Measurements from ENCODE around the gene IMMT. TPM values are rescaled to one million over a fixed set of nuclear protein-coding genes. Genes with fewer than 3 reads are reported as not detected.

Gene IMMT
- polyA plus RNA-seq, 1 donor from 2014 or later = 45.9 TPM

DNA sequence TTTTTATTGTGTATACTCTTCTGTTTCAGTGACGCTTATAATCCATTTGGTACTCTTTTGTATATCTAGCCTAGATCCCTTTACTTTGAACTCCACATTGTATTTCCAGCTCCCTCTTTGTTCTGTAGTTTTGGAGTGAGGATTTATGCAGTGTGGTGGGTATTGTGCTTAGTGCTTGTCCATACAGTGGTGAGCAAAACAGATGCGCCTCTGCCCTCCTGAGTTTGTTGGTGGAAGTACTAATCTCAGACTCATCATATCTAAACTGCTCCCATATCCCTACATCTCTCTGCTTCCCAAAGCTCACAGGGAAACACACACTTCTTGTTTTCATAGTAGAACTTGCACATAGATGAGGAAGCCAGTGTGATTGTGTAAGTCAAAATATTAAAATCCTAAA, 77.1 kb downstream of the IMMT start:
- no peak for TF ChIP-seq EP300 (conservative IDR thresholded peaks at IDR 0.05; ENCODE audit: poor library complexity, severe bottlenecking)
- TF ChIP-seq EZH2 (IDR thresholded peaks at IDR 0.05; ENCODE audit: borderline replicate concordance, insufficient read depth, low read length, poor library complexity, severe bottlenecking) = no peak
- TF ChIP-seq SMC3 (conservative IDR thresholded peaks at IDR 0.05; ENCODE audit: poor library complexity) = no peak
- TF ChIP-seq, protein P1, sequence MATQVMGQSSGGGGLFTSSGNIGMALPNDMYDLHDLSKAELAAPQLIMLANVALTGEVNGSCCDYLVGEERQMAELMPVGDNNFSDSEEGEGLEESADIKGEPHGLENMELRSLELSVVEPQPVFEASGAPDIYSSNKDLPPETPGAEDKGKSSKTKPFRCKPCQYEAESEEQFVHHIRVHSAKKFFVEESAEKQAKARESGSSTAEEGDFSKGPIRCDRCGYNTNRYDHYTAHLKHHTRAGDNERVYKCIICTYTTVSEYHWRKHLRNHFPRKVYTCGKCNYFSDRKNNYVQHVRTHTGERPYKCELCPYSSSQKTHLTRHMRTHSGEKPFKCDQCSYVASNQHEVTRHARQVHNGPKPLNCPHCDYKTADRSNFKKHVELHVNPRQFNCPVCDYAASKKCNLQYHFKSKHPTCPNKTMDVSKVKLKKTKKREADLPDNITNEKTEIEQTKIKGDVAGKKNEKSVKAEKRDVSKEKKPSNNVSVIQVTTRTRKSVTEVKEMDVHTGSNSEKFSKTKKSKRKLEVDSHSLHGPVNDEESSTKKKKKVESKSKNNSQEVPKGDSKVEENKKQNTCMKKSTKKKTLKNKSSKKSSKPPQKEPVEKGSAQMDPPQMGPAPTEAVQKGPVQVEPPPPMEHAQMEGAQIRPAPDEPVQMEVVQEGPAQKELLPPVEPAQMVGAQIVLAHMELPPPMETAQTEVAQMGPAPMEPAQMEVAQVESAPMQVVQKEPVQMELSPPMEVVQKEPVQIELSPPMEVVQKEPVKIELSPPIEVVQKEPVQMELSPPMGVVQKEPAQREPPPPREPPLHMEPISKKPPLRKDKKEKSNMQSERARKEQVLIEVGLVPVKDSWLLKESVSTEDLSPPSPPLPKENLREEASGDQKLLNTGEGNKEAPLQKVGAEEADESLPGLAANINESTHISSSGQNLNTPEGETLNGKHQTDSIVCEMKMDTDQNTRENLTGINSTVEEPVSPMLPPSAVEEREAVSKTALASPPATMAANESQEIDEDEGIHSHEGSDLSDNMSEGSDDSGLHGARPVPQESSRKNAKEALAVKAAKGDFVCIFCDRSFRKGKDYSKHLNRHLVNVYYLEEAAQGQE (IDR thresholded peaks at IDR 0.05; ENCODE audit: borderline replicate concordance) = no peak
- TF ChIP-seq, protein P2, sequence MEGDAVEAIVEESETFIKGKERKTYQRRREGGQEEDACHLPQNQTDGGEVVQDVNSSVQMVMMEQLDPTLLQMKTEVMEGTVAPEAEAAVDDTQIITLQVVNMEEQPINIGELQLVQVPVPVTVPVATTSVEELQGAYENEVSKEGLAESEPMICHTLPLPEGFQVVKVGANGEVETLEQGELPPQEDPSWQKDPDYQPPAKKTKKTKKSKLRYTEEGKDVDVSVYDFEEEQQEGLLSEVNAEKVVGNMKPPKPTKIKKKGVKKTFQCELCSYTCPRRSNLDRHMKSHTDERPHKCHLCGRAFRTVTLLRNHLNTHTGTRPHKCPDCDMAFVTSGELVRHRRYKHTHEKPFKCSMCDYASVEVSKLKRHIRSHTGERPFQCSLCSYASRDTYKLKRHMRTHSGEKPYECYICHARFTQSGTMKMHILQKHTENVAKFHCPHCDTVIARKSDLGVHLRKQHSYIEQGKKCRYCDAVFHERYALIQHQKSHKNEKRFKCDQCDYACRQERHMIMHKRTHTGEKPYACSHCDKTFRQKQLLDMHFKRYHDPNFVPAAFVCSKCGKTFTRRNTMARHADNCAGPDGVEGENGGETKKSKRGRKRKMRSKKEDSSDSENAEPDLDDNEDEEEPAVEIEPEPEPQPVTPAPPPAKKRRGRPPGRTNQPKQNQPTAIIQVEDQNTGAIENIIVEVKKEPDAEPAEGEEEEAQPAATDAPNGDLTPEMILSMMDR (IDR thresholded peaks at IDR 0.05; ENCODE audit: poor library complexity, severe bottlenecking) = no peak
- TF ChIP-seq TAF1 (IDR thresholded peaks at IDR 0.05; ENCODE audit: low read depth) = no peak
- TF ChIP-seq MXI1 (conservative IDR thresholded peaks at IDR 0.05; ENCODE audit: poor library complexity, severe bottlenecking) = no peak
- no peak for TF ChIP-seq RAD21 (conservative IDR thresholded peaks at IDR 0.05)
- no peak for TF ChIP-seq POLR2AphosphoS5 (IDR thresholded peaks at IDR 0.05)
- H4K20me1 ChIP-seq (ENCODE audit: insufficient read depth) = no peaks in the 10 kb centered on the region
- no peak overlapping the region for H3K4me2 ChIP-seq (ENCODE audit: low read length)
- no peaks in the 10 kb centered on the region for H3F3A ChIP-seq (ENCODE audit: insufficient read depth, low read length, poor library complexity, severe bottlenecking)
- no peak overlapping the region for H3K4me3 ChIP-seq (ENCODE audit: low read length)
- no peaks in the 10 kb centered on the region for H3K27me3 ChIP-seq (ENCODE audit: insufficient read depth, low read depth, low read length)
- no peak overlapping the region for H3K27ac ChIP-seq (ENCODE audit: low read length)
- no peak overlapping the region for H3K9ac ChIP-seq (ENCODE audit: low read length)
- no peaks in the 10 kb centered on the region for H3K9me2 ChIP-seq (ENCODE audit: insufficient read depth, low read length)
- H2AFZ ChIP-seq (ENCODE audit: low read depth, low read length) = no peak overlapping the region
- H3K79me2 ChIP-seq (replicated peaks; ENCODE audit: insufficient read depth, low read length) = no peaks in the 10 kb centered on the region
- H3K9me3 ChIP-seq (ENCODE audit: low read length) = no peaks in the 10 kb centered on the region
- peaks cover 11% of the 10 kb centered on the region for H3K36me3 ChIP-seq (ENCODE audit: insufficient read depth, low read length)

DNA sequence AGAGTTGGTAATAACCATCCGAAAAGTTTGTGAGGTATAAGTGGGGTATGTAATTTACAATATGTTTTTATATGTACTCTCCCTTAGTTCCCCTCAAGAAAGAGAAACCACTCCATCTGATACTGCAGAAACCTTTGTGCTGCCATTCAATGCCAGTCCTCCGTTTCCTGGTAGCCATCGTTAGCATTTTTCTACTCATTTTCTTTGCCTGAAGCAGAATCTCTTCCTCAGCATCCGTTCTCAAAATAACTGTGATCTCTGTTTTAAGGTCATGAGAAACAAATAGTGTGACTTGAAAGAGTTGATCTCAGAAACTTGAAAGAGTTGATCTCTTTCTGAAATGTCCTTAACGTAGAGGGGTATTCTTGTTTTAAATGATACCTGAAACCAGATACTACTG, 88.2 kb downstream of the IMMT start:
- H3K9ac ChIP-seq (ENCODE audit: low read length) = peak overlapping the region; percentile 88
- H3F3A ChIP-seq (ENCODE audit: insufficient read depth, low read length, poor library complexity, severe bottlenecking) = no peaks in the 10 kb centered on the region
- no peaks in the 10 kb centered on the region for H3K9me3 ChIP-seq (ENCODE audit: low read length)
- H3K4me3 ChIP-seq (ENCODE audit: low read length) = peak overlapping the region; percentile 85
- peak overlapping the region; percentile 69 for H3K27ac ChIP-seq (ENCODE audit: low read length)
- no peaks in the 10 kb centered on the region for H4K20me1 ChIP-seq (ENCODE audit: insufficient read depth)
- no peaks in the 10 kb centered on the region for H3K27me3 ChIP-seq (ENCODE audit: insufficient read depth, low read depth, low read length)
- TF ChIP-seq EZH2 (IDR thresholded peaks at IDR 0.05; ENCODE audit: borderline replicate concordance, insufficient read depth, low read length, poor library complexity, severe bottlenecking) = no peak
- no peak for TF ChIP-seq POLR2AphosphoS5 (IDR thresholded peaks at IDR 0.05)
- TF ChIP-seq RAD21 (conservative IDR thresholded peaks at IDR 0.05) = no peak
- TF ChIP-seq SMC3 (conservative IDR thresholded peaks at IDR 0.05; ENCODE audit: poor library complexity) = no peak
- TF ChIP-seq EP300 (conservative IDR thresholded peaks at IDR 0.05; ENCODE audit: poor library complexity, severe bottlenecking) = no peak
- TF ChIP-seq, protein P2 (IDR thresholded peaks at IDR 0.05; ENCODE audit: poor library complexity, severe bottlenecking) = no peak
- no peak for TF ChIP-seq TAF1 (IDR thresholded peaks at IDR 0.05; ENCODE audit: low read depth)
- TF ChIP-seq MXI1 (conservative IDR thresholded peaks at IDR 0.05; ENCODE audit: poor library complexity, severe bottlenecking) = no peak
- TF ChIP-seq, protein P1 (IDR thresholded peaks at IDR 0.05; ENCODE audit: borderline replicate concordance) = no peak
- H3K4me2 ChIP-seq (ENCODE audit: low read length) = peak overlapping the region; percentile 93
- H2AFZ ChIP-seq (ENCODE audit: low read depth, low read length) = no peak overlapping the region
- H3K79me2 ChIP-seq (replicated peaks; ENCODE audit: insufficient read depth, low read length) = peaks cover 51% of the 10 kb centered on the region
- no peaks in the 10 kb centered on the region for H3K9me2 ChIP-seq (ENCODE audit: insufficient read depth, low read length)
- no peaks in the 10 kb centered on the region for H3K36me3 ChIP-seq (ENCODE audit: insufficient read depth, low read length)

All from neural cell (in vitro differentiated cells).